Measurements from ENCODE around the gene ELK4.

ELK4 gene

GRCh38 chr1:205666372-205667166, 34.8 kb upstream of the ELK4 start:
- no peak overlapping the region for H2BK120ac ChIP-seq (ENCODE audit: low read depth, low read length)
- no peak overlapping the region for H3K9ac ChIP-seq (ENCODE audit: low read length)
- no peak overlapping the region for H3K56ac ChIP-seq (ENCODE audit: low read length)
- H3K4me1 ChIP-seq (ENCODE audit: control insufficient read depth, low read depth, low read length): peaks cover 13% of the 10 kb centered on the region
- H3K79me1 ChIP-seq (ENCODE audit: low read length): no peaks in the 10 kb centered on the region
- no CpG with 5 or more reads among the region's 6 CpGs for WGBS (ENCODE audit: extremely low coverage, insufficient coverage, low lambda C conversion rate)
- H3K36me3 ChIP-seq (ENCODE audit: control insufficient read depth, insufficient read depth, low read length): no peaks in the 10 kb centered on the region
- H3K4me3 ChIP-seq (ENCODE audit: low read length): no peak overlapping the region
- no peak overlapping the region for H3K4me2 ChIP-seq (ENCODE audit: low read length)
- H2BK5ac ChIP-seq (ENCODE audit: low read length): no peak overlapping the region
- no peak overlapping the region for H3K18ac ChIP-seq (ENCODE audit: low read length)
- no peak overlapping the region for H2AK5ac ChIP-seq (ENCODE audit: low read length)
- no peak overlapping the region for H2BK15ac ChIP-seq (replicated peaks; ENCODE audit: low read depth)
- H3K4ac ChIP-seq (ENCODE audit: low read depth, low read length): no peak overlapping the region
- no peak overlapping the region for H4K5ac ChIP-seq (ENCODE audit: low read length)
- H3K27me3 ChIP-seq (ENCODE audit: insufficient read depth, low read length, poor library complexity): no peaks in the 10 kb centered on the region
- no peak overlapping the region for H4K8ac ChIP-seq (ENCODE audit: low read depth, low read length)
- no peak for DNase-seq
- H3K23ac ChIP-seq (ENCODE audit: low read length): no peak overlapping the region
- no peaks in the 10 kb centered on the region for H3K79me2 ChIP-seq (ENCODE audit: control insufficient read depth, insufficient read depth, low read length)
- no peak overlapping the region for H3K27ac ChIP-seq (ENCODE audit: low read depth, low read length)

- no peaks in the 10 kb centered on the region for H3K27me3 ChIP-seq (ENCODE audit: insufficient read depth, low read length, poor library complexity)
- no peaks in the 10 kb centered on the region for H3K79me2 ChIP-seq (ENCODE audit: control insufficient read depth, insufficient read depth, low read length)
- H3K4me1 ChIP-seq (ENCODE audit: control insufficient read depth, low read depth, low read length): peaks cover 9% of the 10 kb centered on the region
- no peak overlapping the region for H2BK15ac ChIP-seq (replicated peaks; ENCODE audit: low read depth)
- no peak overlapping the region for H3K27ac ChIP-seq (ENCODE audit: low read depth, low read length)
- H3K4me2 ChIP-seq (ENCODE audit: low read length): no peak overlapping the region
- no CpG with 5 or more reads among the region's 9 CpGs for WGBS (ENCODE audit: extremely low coverage, insufficient coverage, low lambda C conversion rate)
- no peak overlapping the region for H2AK5ac ChIP-seq (ENCODE audit: low read length)
- H4K8ac ChIP-seq (ENCODE audit: low read depth, low read length): no peak overlapping the region
- H3K18ac ChIP-seq (ENCODE audit: low read length): no peak overlapping the region
- no peak overlapping the region for H3K4me3 ChIP-seq (ENCODE audit: low read length)
- H3K79me1 ChIP-seq (ENCODE audit: low read length): no peaks in the 10 kb centered on the region
- no peak overlapping the region for H3K23ac ChIP-seq (ENCODE audit: low read length)
- no peak overlapping the region for H3K4ac ChIP-seq (ENCODE audit: low read depth, low read length)
- no peak for DNase-seq
- no peak overlapping the region for H3K9ac ChIP-seq (ENCODE audit: low read length)
- peak overlapping the region; percentile 38 for H3K56ac ChIP-seq (ENCODE audit: low read length)
- no peak overlapping the region for H2BK120ac ChIP-seq (ENCODE audit: low read depth, low read length)
- H3K36me3 ChIP-seq (ENCODE audit: control insufficient read depth, insufficient read depth, low read length): no peaks in the 10 kb centered on the region
- no peak overlapping the region for H2BK5ac ChIP-seq (ENCODE audit: low read length)
- H4K5ac ChIP-seq (ENCODE audit: low read length): no peak overlapping the region
Measured at GRCh38 chr1:205665201-205666045, 33.6 kb upstream of the ELK4 start.

DNA sequence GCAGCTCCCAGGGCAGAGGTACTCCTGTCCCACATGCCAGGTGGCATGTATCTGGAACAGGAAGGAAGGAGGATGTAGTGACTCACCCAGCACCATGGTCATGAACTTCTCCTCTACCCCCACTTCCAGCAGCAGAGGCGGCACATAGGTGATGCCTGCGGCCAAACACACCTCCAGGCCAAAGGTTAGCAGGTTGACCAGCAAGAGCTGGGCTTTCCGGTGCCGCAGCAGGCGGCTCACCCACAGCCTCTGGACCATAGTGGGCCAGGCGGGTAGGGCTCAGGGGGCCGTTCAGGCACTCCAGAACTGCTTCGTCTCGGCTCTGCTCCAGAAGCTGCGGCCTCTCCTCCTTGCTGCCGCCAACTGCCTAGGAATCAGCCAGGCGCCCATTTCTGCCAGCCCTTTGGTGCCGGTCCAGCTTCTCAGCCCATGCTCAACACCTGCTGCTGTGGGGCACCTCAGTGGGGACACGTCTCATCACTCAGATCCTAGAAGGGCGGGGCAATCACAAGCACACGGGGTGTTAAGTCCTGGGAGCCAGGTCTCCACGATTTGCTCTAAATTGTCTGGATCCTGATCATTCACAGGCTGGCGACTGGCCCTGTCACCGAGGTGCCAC, 32.7 kb upstream of the ELK4 start:
- Histone ChIP-seq H2BK120ac (ENCODE audit: low read depth, low read length) (no peak overlapping the region), H3K23ac (ENCODE audit: low read length) (no peak overlapping the region), H2AK5ac (ENCODE audit: low read length) (no peak overlapping the region), H3K79me2 (ENCODE audit: control insufficient read depth, insufficient read depth, low read length) (no peaks in the 10 kb centered on the region), H3K36me3 (ENCODE audit: control insufficient read depth, insufficient read depth, low read length) (no peaks in the 10 kb centered on the region), H3K56ac (ENCODE audit: low read length) (no peak overlapping the region), H4K5ac (ENCODE audit: low read length) (no peak overlapping the region), H3K4ac (ENCODE audit: low read depth, low read length) (no peak overlapping the region), H2BK5ac (ENCODE audit: low read length) (no peak overlapping the region), H3K27ac (ENCODE audit: low read depth, low read length) (no peak overlapping the region), H3K18ac (ENCODE audit: low read length) (no peak overlapping the region), H3K4me1 (ENCODE audit: control insufficient read depth, low read depth, low read length) (peaks cover 5% of the 10 kb centered on the region), H3K9ac (ENCODE audit: low read length) (no peak overlapping the region), H3K27me3 (ENCODE audit: insufficient read depth, low read length, poor library complexity) (no peaks in the 10 kb centered on the region), H3K4me2 (ENCODE audit: low read length) (no peak overlapping the region), H4K8ac (ENCODE audit: low read depth, low read length) (no peak overlapping the region), H3K4me3 (ENCODE audit: low read length) (no peak overlapping the region), H2BK15ac (replicated peaks; ENCODE audit: low read depth) (no peak overlapping the region), H3K79me1 (ENCODE audit: low read length) (no peaks in the 10 kb centered on the region)
- WGBS (ENCODE audit: extremely low coverage, insufficient coverage, low lambda C conversion rate): no CpG with 5 or more reads among the region's 19 CpGs
- DNase-seq: no peak

- no peak overlapping the region for H3K23ac ChIP-seq (ENCODE audit: low read length)
- no peaks in the 10 kb centered on the region for H3K27me3 ChIP-seq (ENCODE audit: insufficient read depth, low read length, poor library complexity)
- H3K18ac ChIP-seq (ENCODE audit: low read length): no peak overlapping the region
- no peaks in the 10 kb centered on the region for H3K36me3 ChIP-seq (ENCODE audit: control insufficient read depth, insufficient read depth, low read length)
- no peak overlapping the region for H4K8ac ChIP-seq (ENCODE audit: low read depth, low read length)
- H3K79me1 ChIP-seq (ENCODE audit: low read length): no peaks in the 10 kb centered on the region
- WGBS (ENCODE audit: extremely low coverage, insufficient coverage, low lambda C conversion rate): no CpG with 5 or more reads among the region's 18 CpGs
- H3K79me2 ChIP-seq (ENCODE audit: control insufficient read depth, insufficient read depth, low read length): no peaks in the 10 kb centered on the region
- H4K5ac ChIP-seq (ENCODE audit: low read length): no peak overlapping the region
- no peak overlapping the region for H3K27ac ChIP-seq (ENCODE audit: low read depth, low read length)
- H3K4me2 ChIP-seq (ENCODE audit: low read length): no peak overlapping the region
- DNase-seq: no peak
- no peak overlapping the region for H2BK15ac ChIP-seq (replicated peaks; ENCODE audit: low read depth)
- H3K56ac ChIP-seq (ENCODE audit: low read length): no peak overlapping the region
- no peak overlapping the region for H2BK5ac ChIP-seq (ENCODE audit: low read length)
- no peak overlapping the region for H2BK120ac ChIP-seq (ENCODE audit: low read depth, low read length)
- no peak overlapping the region for H3K4me3 ChIP-seq (ENCODE audit: low read length)
- peaks cover 5% of the 10 kb centered on the region for H3K4me1 ChIP-seq (ENCODE audit: control insufficient read depth, low read depth, low read length)
- no peak overlapping the region for H2AK5ac ChIP-seq (ENCODE audit: low read length)
- H3K4ac ChIP-seq (ENCODE audit: low read depth, low read length): no peak overlapping the region
- H3K9ac ChIP-seq (ENCODE audit: low read length): no peak overlapping the region
Measured at GRCh38 chr1:205663286-205663936, 31.6 kb upstream of the ELK4 start.

DNA sequence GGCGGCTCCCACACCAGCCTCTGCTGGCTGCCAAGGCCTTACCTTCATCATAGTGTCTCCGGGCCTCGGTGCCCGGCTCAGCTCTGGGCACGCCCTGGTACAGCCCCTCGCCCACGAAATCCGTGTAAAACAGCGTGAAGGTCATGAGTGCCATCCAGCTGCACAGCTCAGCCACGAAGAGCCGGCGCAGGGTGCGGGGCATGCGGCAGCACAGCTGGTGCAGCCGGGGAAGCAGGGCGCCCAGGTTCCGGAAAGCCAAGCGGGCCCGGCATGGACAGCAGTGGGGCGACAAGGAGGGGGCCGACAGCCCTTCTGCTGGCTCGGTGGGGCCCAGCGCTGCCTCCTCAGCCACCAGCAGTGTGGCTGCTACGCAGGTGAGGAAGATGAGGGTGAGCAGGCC, 31.0 kb upstream of the ELK4 start:
- H3K4ac ChIP-seq (ENCODE audit: low read depth, low read length): no peak overlapping the region
- peaks cover 5% of the 10 kb centered on the region for H3K4me1 ChIP-seq (ENCODE audit: control insufficient read depth, low read depth, low read length)
- H4K8ac ChIP-seq (ENCODE audit: low read depth, low read length): no peak overlapping the region
- H3K23ac ChIP-seq (ENCODE audit: low read length): no peak overlapping the region
- no peak for DNase-seq
- H3K9ac ChIP-seq (ENCODE audit: low read length): no peak overlapping the region
- no peak overlapping the region for H3K27ac ChIP-seq (ENCODE audit: low read depth, low read length)
- no peak overlapping the region for H2BK120ac ChIP-seq (ENCODE audit: low read depth, low read length)
- H2AK5ac ChIP-seq (ENCODE audit: low read length): no peak overlapping the region
- H2BK5ac ChIP-seq (ENCODE audit: low read length): no peak overlapping the region
- no peaks in the 10 kb centered on the region for H3K36me3 ChIP-seq (ENCODE audit: control insufficient read depth, insufficient read depth, low read length)
- H3K4me3 ChIP-seq (ENCODE audit: low read length): no peak overlapping the region
- H3K27me3 ChIP-seq (ENCODE audit: insufficient read depth, low read length, poor library complexity): no peaks in the 10 kb centered on the region
- WGBS (ENCODE audit: extremely low coverage, insufficient coverage, low lambda C conversion rate): no CpG with 5 or more reads among the region's 24 CpGs
- no peak overlapping the region for H3K56ac ChIP-seq (ENCODE audit: low read length)
- H3K79me2 ChIP-seq (ENCODE audit: control insufficient read depth, insufficient read depth, low read length): no peaks in the 10 kb centered on the region
- no peak overlapping the region for H3K4me2 ChIP-seq (ENCODE audit: low read length)
- H4K5ac ChIP-seq (ENCODE audit: low read length): no peak overlapping the region
- H3K18ac ChIP-seq (ENCODE audit: low read length): no peak overlapping the region
- no peak overlapping the region for H2BK15ac ChIP-seq (replicated peaks; ENCODE audit: low read depth)
- no peaks in the 10 kb centered on the region for H3K79me1 ChIP-seq (ENCODE audit: low read length)
